ENCODE data around the gene COL9A3.

COL9A3 gene

DNA sequence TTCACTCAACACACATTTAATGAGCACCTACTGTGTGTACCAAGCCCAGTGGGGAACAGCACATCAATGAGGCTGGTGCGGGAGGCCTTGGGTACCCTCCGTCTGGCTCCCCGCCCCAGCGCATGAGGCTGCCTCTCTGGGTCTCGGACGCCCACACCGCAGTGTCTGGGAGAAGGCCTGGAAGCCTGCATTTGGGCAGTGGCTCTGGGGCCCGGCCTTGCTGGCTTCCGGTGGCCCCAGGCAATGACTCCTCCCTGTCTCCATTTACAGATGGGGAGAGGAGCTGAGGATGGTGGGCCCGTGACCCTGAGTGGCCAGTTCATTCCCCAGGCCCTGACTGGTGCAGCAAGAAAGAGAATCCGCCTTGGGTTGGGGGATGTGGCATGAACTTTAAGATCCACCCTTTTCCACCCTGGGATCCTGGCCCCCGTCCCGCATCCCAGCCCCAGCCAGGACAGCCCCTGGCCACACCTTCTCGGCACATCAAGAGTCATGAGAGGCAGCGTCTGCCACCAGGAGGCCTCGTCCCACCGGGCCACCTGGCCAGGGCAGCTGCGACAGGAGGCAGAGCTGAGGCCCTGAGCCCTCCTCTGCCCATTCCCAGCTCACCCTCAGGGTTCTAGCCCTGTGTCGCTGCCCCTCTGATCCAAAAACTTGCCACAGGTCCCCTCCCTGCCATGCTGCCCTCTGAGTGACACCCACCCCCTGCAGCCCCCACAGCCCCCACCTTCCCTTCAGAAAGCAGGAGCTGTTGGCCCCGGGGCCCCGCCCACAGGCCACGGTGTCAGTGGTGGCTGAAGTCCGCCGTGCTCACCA lies 38.0 kb upstream of the COL9A3 start:
- H3K4me3 ChIP-seq (ENCODE audit: severe bottlenecking), result no peak overlapping the region
- H3K36me3 ChIP-seq (ENCODE audit: low read depth), result no peaks in the 10 kb centered on the region
- no peaks in the 10 kb centered on the region for H3K9me3 ChIP-seq (ENCODE audit: severe bottlenecking)
- peaks cover 11% of the 10 kb centered on the region for H3K4me1 ChIP-seq (ENCODE audit: insufficient read depth, poor library complexity, severe bottlenecking)
- TF ChIP-seq CTCF (IDR thresholded peaks at IDR 0.05; ENCODE audit: poor library complexity, severe bottlenecking), result no peak
- ATAC-seq (ENCODE audit: low read depth) (no peak), DNase-seq (ENCODE audit: low spot score) (no peak)
- no peak overlapping the region for H3K27ac ChIP-seq (ENCODE audit: poor library complexity, severe bottlenecking)
- no peaks in the 10 kb centered on the region for H3K27me3 ChIP-seq (ENCODE audit: insufficient read depth, poor library complexity, severe bottlenecking)

DNA sequence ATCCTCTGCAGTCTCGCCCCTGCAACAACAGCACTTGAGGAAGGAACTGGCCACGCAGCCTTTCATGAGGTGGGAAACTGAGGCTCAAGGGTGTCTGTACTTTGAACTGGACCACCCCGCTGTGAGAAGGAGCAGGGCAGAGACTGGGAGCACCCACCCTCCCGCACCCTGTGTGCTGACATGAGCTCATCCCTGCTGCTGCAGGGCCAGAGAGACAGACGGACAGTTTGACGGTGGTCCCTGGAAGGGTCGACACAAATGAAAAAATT lies 37.5 kb upstream of the COL9A3 start:
- Histone ChIP-seq H3K27ac (ENCODE audit: poor library complexity, severe bottlenecking) (no peak overlapping the region), H3K4me1 (ENCODE audit: insufficient read depth, poor library complexity, severe bottlenecking) (peaks cover 8% of the 10 kb centered on the region), H3K27me3 (ENCODE audit: insufficient read depth, poor library complexity, severe bottlenecking) (no peaks in the 10 kb centered on the region), H3K4me3 (ENCODE audit: severe bottlenecking) (no peak overlapping the region), H3K36me3 (ENCODE audit: low read depth) (no peaks in the 10 kb centered on the region), H3K9me3 (ENCODE audit: severe bottlenecking) (no peaks in the 10 kb centered on the region)
- ATAC-seq (ENCODE audit: low read depth), result no peak
- no peak for TF ChIP-seq CTCF (IDR thresholded peaks at IDR 0.05; ENCODE audit: poor library complexity, severe bottlenecking)
- DNase-seq (ENCODE audit: low spot score), result no peak

DNA sequence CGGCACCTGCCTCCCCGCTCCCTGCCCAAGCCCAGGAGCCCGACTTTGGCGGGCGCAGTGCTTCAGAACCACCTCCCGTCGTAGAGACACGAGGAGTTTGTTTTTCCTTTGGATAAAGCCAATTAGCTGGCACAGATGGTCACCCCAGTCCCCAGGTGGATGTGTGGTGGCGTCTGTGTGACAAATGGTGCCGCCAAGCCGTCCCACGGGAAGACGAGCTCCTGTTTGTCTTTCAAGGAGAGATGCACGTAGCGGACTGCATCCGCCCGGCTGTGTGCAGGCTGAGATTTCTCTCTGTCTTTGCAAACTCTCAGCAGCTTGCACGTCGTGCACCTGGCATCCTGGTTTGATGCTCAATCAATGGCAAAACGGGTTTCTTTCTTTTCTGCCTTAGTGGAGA lies 36.6 kb upstream of the COL9A3 start:
- H3K27ac ChIP-seq (ENCODE audit: poor library complexity, severe bottlenecking), result no peak overlapping the region
- no peak overlapping the region for H3K4me3 ChIP-seq (ENCODE audit: severe bottlenecking)
- no peaks in the 10 kb centered on the region for H3K36me3 ChIP-seq (ENCODE audit: low read depth)
- DNase-seq (ENCODE audit: low spot score) (no peak), ATAC-seq (ENCODE audit: low read depth) (no peak)
- TF ChIP-seq CTCF (IDR thresholded peaks at IDR 0.05; ENCODE audit: poor library complexity, severe bottlenecking), result no peak
- H3K27me3 ChIP-seq (ENCODE audit: insufficient read depth, poor library complexity, severe bottlenecking), result no peaks in the 10 kb centered on the region
- H3K4me1 ChIP-seq (ENCODE audit: insufficient read depth, poor library complexity, severe bottlenecking), result peaks cover 8% of the 10 kb centered on the region
- H3K9me3 ChIP-seq (ENCODE audit: severe bottlenecking), result no peaks in the 10 kb centered on the region

DNA sequence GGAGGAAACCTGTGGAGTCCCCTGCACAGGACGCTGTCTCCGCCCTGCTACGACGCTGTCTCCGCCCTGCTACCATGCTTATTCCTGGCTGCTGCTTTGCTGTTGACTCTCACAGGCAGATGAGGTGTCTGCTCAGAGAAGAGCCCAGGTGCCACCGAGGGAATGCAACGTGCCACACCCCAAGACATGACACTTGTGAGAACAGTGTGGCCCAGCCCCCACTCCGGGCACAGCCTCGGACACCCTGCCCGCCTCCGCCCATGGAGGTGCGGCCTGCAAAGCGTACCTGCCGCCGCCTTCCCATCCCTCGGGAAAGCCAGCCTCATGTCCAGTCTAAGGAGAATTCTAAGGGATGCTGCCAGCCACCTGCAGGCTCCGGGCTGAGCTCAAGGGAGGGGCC lies 36.2 kb upstream of the COL9A3 start:
- H3K4me1 ChIP-seq (ENCODE audit: insufficient read depth, poor library complexity, severe bottlenecking), result peaks cover 8% of the 10 kb centered on the region
- H3K27ac ChIP-seq (ENCODE audit: poor library complexity, severe bottlenecking), result no peak overlapping the region
- ATAC-seq (ENCODE audit: low read depth) (no peak), DNase-seq (ENCODE audit: low spot score) (no peak)
- no peak for TF ChIP-seq CTCF (IDR thresholded peaks at IDR 0.05; ENCODE audit: poor library complexity, severe bottlenecking)
- H3K36me3 ChIP-seq (ENCODE audit: low read depth), result no peaks in the 10 kb centered on the region
- no peak overlapping the region for H3K4me3 ChIP-seq (ENCODE audit: severe bottlenecking)
- H3K9me3 ChIP-seq (ENCODE audit: severe bottlenecking), result no peaks in the 10 kb centered on the region
- H3K27me3 ChIP-seq (ENCODE audit: insufficient read depth, poor library complexity, severe bottlenecking), result no peaks in the 10 kb centered on the region

- ATAC-seq (ENCODE audit: low read depth) (no peak), DNase-seq (ENCODE audit: low spot score) (no peak)
- H3K9me3 ChIP-seq (ENCODE audit: severe bottlenecking), result no peaks in the 10 kb centered on the region
- no peak overlapping the region for H3K27ac ChIP-seq (ENCODE audit: poor library complexity, severe bottlenecking)
- TF ChIP-seq CTCF (IDR thresholded peaks at IDR 0.05; ENCODE audit: poor library complexity, severe bottlenecking), result no peak
- no peaks in the 10 kb centered on the region for H3K4me1 ChIP-seq (ENCODE audit: insufficient read depth, poor library complexity, severe bottlenecking)
- H3K4me3 ChIP-seq (ENCODE audit: severe bottlenecking), result no peak overlapping the region
- no peaks in the 10 kb centered on the region for H3K36me3 ChIP-seq (ENCODE audit: low read depth)
- no peaks in the 10 kb centered on the region for H3K27me3 ChIP-seq (ENCODE audit: insufficient read depth, poor library complexity, severe bottlenecking)
These were observed 34.5 kb upstream of the COL9A3 start for GRCh38 chr20:62782149-62782892.

All from RWPE2 (cell line).